Measurements from ENCODE around the gene CACNA2D3. TPM values are rescaled to one million over a fixed set of nuclear protein-coding genes. Genes with fewer than 3 reads are reported as not detected.

Gene CACNA2D3
- polyA plus RNA-seq, 2 of the 4 experiments (the other 2 are of a cell fraction): 0.04 to 0.05 TPM

DNA sequence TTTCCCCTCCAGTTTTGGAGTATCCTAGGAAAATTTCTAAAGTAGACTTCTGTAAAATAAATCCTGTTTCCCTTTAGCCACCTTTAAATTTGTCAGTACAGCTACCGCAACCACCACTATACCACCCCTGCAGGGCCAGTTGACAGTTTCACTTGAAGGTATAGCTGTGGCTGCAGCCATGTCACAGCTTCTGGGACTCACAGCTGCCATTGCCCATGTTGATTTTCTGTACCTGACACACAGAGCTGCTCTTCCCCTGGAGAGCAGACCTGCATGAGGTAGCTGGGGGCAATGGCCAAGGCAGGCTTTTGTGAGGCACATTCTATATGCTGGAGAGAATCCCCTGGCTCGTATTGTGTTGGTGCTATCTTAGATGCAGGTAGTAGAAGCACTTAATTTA, 460.1 kb downstream of the CACNA2D3 start:
- CTCF ChIA-PET: no interaction called here
- no peak for ATAC-seq
- H3K27ac ChIP-seq: no peak overlapping the region
- no peak for DNase-seq (ENCODE audit: low read depth in 1 of 2, low spot score in 1 of 2)
- FAIRE-seq: no peak
- POLR2A ChIA-PET: no interaction called here
- H3K4me1 ChIP-seq: no peaks in the 10 kb centered on the region
- H3K9me3 ChIP-seq: no peaks in the 10 kb centered on the region
- TF ChIP-seq TP53 (CRISPR knock-in tag; IDR thresholded peaks at IDR 0.05): no peak
- TF ChIP-seq ZNF302 (CRISPR knock-in tag; IDR thresholded peaks at IDR 0.05): no peak
- TF ChIP-seq GATA3 (IDR thresholded peaks at IDR 0.05; ENCODE audit: borderline replicate concordance): no peak
- TF ChIP-seq BHLHE40 (IDR thresholded peaks at IDR 0.05; ENCODE audit: low read depth, low read length): no peak
- no peak for TF ChIP-seq NPAS2 (CRISPR knock-in tag; IDR thresholded peaks at IDR 0.05; ENCODE audit: borderline replicate concordance)
- TF ChIP-seq EP300 (IDR thresholded peaks at IDR 0.05): no peak
- no peak for TF ChIP-seq RFX5 (IDR thresholded peaks at IDR 0.05)
- TF ChIP-seq MAFK (IDR thresholded peaks at IDR 0.05; ENCODE audit: partially characterized antibody): no peak
- no peak for TF ChIP-seq JUNB (IDR thresholded peaks at IDR 0.05)
- TF ChIP-seq FOSB (CRISPR knock-in tag; IDR thresholded peaks at IDR 0.05): no peak
- TF ChIP-seq, protein P1, sequence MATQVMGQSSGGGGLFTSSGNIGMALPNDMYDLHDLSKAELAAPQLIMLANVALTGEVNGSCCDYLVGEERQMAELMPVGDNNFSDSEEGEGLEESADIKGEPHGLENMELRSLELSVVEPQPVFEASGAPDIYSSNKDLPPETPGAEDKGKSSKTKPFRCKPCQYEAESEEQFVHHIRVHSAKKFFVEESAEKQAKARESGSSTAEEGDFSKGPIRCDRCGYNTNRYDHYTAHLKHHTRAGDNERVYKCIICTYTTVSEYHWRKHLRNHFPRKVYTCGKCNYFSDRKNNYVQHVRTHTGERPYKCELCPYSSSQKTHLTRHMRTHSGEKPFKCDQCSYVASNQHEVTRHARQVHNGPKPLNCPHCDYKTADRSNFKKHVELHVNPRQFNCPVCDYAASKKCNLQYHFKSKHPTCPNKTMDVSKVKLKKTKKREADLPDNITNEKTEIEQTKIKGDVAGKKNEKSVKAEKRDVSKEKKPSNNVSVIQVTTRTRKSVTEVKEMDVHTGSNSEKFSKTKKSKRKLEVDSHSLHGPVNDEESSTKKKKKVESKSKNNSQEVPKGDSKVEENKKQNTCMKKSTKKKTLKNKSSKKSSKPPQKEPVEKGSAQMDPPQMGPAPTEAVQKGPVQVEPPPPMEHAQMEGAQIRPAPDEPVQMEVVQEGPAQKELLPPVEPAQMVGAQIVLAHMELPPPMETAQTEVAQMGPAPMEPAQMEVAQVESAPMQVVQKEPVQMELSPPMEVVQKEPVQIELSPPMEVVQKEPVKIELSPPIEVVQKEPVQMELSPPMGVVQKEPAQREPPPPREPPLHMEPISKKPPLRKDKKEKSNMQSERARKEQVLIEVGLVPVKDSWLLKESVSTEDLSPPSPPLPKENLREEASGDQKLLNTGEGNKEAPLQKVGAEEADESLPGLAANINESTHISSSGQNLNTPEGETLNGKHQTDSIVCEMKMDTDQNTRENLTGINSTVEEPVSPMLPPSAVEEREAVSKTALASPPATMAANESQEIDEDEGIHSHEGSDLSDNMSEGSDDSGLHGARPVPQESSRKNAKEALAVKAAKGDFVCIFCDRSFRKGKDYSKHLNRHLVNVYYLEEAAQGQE (IDR thresholded peaks at IDR 0.05): no peak
- no peak for TF ChIP-seq CEBPB (IDR thresholded peaks at IDR 0.05)
- TF ChIP-seq, protein P2, sequence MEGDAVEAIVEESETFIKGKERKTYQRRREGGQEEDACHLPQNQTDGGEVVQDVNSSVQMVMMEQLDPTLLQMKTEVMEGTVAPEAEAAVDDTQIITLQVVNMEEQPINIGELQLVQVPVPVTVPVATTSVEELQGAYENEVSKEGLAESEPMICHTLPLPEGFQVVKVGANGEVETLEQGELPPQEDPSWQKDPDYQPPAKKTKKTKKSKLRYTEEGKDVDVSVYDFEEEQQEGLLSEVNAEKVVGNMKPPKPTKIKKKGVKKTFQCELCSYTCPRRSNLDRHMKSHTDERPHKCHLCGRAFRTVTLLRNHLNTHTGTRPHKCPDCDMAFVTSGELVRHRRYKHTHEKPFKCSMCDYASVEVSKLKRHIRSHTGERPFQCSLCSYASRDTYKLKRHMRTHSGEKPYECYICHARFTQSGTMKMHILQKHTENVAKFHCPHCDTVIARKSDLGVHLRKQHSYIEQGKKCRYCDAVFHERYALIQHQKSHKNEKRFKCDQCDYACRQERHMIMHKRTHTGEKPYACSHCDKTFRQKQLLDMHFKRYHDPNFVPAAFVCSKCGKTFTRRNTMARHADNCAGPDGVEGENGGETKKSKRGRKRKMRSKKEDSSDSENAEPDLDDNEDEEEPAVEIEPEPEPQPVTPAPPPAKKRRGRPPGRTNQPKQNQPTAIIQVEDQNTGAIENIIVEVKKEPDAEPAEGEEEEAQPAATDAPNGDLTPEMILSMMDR (IDR thresholded peaks at IDR 0.05): no peak
- no peak for TF ChIP-seq POLR2AphosphoS2 (conservative IDR thresholded peaks at IDR 0.05; ENCODE audit: low read length)
- 4% methylated on average over 2 of the region's 2 CpGs for WGBS (ENCODE audit: missing lambda C conversion rate)
- no peak overlapping the region for H3K4me3 ChIP-seq
- H3K4me2 ChIP-seq: no peak overlapping the region

DNA sequence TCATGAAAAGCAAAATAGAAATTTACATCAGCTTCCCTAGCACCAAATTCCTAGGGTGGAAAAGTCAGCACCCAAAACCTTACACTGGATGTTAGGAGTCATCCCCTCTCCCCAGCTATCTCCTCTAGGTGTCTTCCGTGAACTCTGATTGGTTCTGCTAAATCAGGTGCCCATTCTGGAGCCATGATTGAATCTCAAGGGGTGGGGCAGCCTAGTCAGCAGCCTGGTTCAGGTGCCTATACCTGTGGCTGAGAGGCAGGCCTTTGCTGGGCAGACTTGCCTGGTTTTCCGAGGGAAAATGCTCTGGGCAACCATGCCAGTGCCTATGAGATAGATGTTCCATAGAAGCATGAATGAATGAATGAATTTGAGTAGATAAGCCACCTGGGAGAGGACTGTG, 468.8 kb downstream of the CACNA2D3 start:
- Histone ChIP-seq H3K4me1 (no peaks in the 10 kb centered on the region), H3K4me3 (no peak overlapping the region), H3K27ac (no peak overlapping the region), H3K9me3 (no peaks in the 10 kb centered on the region), H3K4me2 (no peak overlapping the region)
- ChIA-PET CTCF (no interaction called here), POLR2A (no interaction called here)
- DNase-seq (ENCODE audit: low read depth in 1 of 2, low spot score in 1 of 2): no peak
- ATAC-seq: no peak
- 7% methylated on average over 2 of the region's 2 CpGs for WGBS (ENCODE audit: missing lambda C conversion rate)
- no peak for FAIRE-seq
- TF ChIP-seq HOXB13 (CRISPR knock-in tag; IDR thresholded peaks at IDR 0.05; ENCODE audit: low read depth) (no peak), BHLHE40 (IDR thresholded peaks at IDR 0.05; ENCODE audit: low read depth, low read length) (no peak), EHF (CRISPR knock-in tag; IDR thresholded peaks at IDR 0.05) (no peak)
- TF ChIP-seq, protein P3, sequence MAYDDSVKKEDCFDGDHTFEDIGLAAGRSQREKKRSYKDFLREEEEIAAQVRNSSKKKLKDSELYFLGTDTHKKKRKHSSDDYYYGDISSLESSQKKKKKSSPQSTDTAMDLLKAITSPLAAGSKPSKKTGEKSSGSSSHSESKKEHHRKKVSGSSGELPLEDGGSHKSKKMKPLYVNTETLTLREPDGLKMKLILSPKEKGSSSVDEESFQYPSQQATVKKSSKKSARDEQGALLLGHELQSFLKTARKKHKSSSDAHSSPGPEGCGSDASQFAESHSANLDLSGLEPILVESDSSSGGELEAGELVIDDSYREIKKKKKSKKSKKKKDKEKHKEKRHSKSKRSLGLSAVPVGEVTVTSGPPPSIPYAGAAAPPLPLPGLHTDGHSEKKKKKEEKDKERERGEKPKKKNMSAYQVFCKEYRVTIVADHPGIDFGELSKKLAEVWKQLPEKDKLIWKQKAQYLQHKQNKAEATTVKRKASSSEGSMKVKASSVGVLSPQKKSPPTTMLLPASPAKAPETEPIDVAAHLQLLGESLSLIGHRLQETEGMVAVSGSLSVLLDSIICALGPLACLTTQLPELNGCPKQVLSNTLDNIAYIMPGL (CRISPR knock-in tag; IDR thresholded peaks at IDR 0.05; ENCODE audit: borderline replicate concordance): no peak

DNA sequence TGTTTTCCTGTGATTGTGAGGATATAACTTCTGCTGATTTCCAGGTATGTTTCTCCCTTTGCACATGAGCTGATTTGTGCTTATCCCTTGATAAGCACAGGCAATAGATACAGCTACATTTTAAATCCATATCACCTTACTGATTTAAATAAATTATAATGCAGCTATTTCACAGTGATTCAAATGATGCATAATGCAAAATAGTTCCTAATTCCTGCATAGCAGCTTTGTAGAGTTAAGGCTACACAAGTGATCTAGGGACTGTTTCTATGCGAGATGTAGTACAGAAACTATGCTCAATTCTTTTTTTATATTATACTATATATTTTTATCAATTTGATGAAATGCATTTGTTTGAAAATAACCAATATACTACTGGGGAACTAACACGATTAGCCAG, 471.3 kb downstream of the CACNA2D3 start:
- ATAC-seq: no peak
- Histone ChIP-seq H3K4me1 (no peaks in the 10 kb centered on the region), H3K4me3 (no peak overlapping the region), H3K27ac (no peak overlapping the region), H3K9me3 (no peaks in the 10 kb centered on the region), H3K4me2 (no peak overlapping the region)
- WGBS (ENCODE audit: missing lambda C conversion rate): 1% methylated on average over 2 of the region's 2 CpGs
- no peak for FAIRE-seq
- ChIA-PET CTCF (no interaction called here), POLR2A (no interaction called here)
- no peak for DNase-seq (ENCODE audit: low read depth in 1 of 2, low spot score in 1 of 2)
- TF ChIP-seq, protein P4, sequence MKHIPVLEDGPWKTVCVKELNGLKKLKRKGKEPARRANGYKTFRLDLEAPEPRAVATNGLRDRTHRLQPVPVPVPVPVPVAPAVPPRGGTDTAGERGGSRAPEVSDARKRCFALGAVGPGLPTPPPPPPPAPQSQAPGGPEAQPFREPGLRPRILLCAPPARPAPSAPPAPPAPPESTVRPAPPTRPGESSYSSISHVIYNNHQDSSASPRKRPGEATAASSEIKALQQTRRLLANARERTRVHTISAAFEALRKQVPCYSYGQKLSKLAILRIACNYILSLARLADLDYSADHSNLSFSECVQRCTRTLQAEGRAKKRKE (CRISPR knock-in tag; IDR thresholded peaks at IDR 0.05; ENCODE audit: low read depth): no peak
- no peak for TF ChIP-seq SREBF2 (IDR thresholded peaks at IDR 0.05)
- TF ChIP-seq, protein P5, sequence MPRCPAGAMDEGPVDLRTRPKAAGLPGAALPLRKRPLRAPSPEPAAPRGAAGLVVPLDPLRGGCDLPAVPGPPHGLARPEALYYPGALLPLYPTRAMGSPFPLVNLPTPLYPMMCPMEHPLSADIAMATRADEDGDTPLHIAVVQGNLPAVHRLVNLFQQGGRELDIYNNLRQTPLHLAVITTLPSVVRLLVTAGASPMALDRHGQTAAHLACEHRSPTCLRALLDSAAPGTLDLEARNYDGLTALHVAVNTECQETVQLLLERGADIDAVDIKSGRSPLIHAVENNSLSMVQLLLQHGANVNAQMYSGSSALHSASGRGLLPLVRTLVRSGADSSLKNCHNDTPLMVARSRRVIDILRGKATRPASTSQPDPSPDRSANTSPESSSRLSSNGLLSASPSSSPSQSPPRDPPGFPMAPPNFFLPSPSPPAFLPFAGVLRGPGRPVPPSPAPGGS (IDR thresholded peaks at IDR 0.05): no peak
- no peak for TF ChIP-seq MAZ (IDR thresholded peaks at IDR 0.05; ENCODE audit: borderline replicate concordance, low read depth, low read length)
- TF ChIP-seq RFX5 (IDR thresholded peaks at IDR 0.05): no peak
- TF ChIP-seq RCOR1 (IDR thresholded peaks at IDR 0.05; ENCODE audit: low read depth, low read length): no peak
- TF ChIP-seq, protein P6, sequence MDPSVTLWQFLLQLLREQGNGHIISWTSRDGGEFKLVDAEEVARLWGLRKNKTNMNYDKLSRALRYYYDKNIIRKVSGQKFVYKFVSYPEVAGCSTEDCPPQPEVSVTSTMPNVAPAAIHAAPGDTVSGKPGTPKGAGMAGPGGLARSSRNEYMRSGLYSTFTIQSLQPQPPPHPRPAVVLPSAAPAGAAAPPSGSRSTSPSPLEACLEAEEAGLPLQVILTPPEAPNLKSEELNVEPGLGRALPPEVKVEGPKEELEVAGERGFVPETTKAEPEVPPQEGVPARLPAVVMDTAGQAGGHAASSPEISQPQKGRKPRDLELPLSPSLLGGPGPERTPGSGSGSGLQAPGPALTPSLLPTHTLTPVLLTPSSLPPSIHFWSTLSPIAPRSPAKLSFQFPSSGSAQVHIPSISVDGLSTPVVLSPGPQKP (IDR thresholded peaks at IDR 0.05; ENCODE audit: low read depth, low read length): no peak
- no peak for TF ChIP-seq KDM5A (IDR thresholded peaks at IDR 0.05)
- TF ChIP-seq GATA3 (IDR thresholded peaks at IDR 0.05; ENCODE audit: borderline replicate concordance): no peak
- TF ChIP-seq HOXB13 (CRISPR knock-in tag; IDR thresholded peaks at IDR 0.05; ENCODE audit: low read depth): no peak
- TF ChIP-seq CBX8 (IDR thresholded peaks at IDR 0.05): no peak

Measured in A549 (cell line).